ENCODE measurements around the gene RAB40B. TPM values are rescaled to one million over a fixed set of nuclear protein-coding genes. Genes with fewer than 3 reads are reported as not detected.

Gene RAB40B
- total RNA-seq, 1 experiment from 2014 or later = 22.1 TPM

GRCh38 chr17:82716203-82717010 lies 17.9 kb upstream of the RAB40B start, which contains the start of gene FN3KRP:
Gene FN3KRP, plus strand, starts transcription at chr17:82716706. Its CDS starts 50 bp downstream, at chr17:82716756.
- BruUV-seq (replicated peaks) = no TSS peak
- DNase-seq (ENCODE audit: low read depth, low spot score) (peak; percentile 89), ATAC-seq (peak; percentile 90)
- Histone ChIP-seq H3K27ac (ENCODE audit: low read depth, low read length) (peak within 1 kb of the TSS; percentile 63), H3K9ac (ENCODE audit: low read length) (peak within 1 kb of the TSS; percentile 93), H4K20me1 (ENCODE audit: insufficient read depth) (no peaks in the 10 kb centered on the region), H3K9me3 (ENCODE audit: control insufficient read depth in 1 of 2, insufficient read depth in 1 of 2, low read depth in 1 of 2, low read length in 2 of 2) (no peaks in the 10 kb centered on the region; a peak in 1 of 4 replicates), H2AFZ (ENCODE audit: low read depth, low read length, poor library complexity, severe bottlenecking) (peak within 1 kb of the TSS; percentile 90), H3K9me2 (ENCODE audit: insufficient read depth) (no peaks in the 10 kb centered on the region), H3K4me3 (replicated peaks in 1 of 2; ENCODE audit: low read depth in 1 of 2, low read length in 2 of 2) (peak within 1 kb of the TSS; percentile 72 to 100), H3K79me2 (ENCODE audit: insufficient read depth, low read length) (peaks cover 25% of the 10 kb centered on the region), H3K4me1 (ENCODE audit: control insufficient read depth in 1 of 2, insufficient read depth in 2 of 2, low read length in 2 of 2) (peaks cover 7 to 12% of the 10 kb centered on the region in 2 experiments; a peak in 3 of 4 replicates), H3K4me2 (ENCODE audit: low read length) (peak within 1 kb of the TSS; percentile 99), H3K27me3 (ENCODE audit: insufficient read depth, low read length) (no peaks in the 10 kb centered on the region), H3K36me3 (ENCODE audit: control insufficient read depth in 1 of 2, insufficient read depth in 2 of 2, low read length in 2 of 2) (peaks cover 11 to 23% of the 10 kb centered on the region in 2 experiments)
- POLR2A ChIA-PET = interaction anchor here (0.6 to 1.2 kb wide), 10 partner anchors 9 to 1712 kb away, joined by 3 to 7 read pairs (median 4); no protein-coding TSS in a partner anchor
- CTCF ChIA-PET = interaction anchor here (0.7 kb wide), 1 partner anchor 15 kb away, joined by 4 read pairs; no protein-coding TSS in a partner anchor
- intact Hi-C loops (cut with micrococcal nuclease) = loop anchor here (5.0 kb wide), 1 partner anchor 36 kb away; the partner anchor contains the start of gene TBCD
- RAD21 ChIA-PET (ENCODE audit: low non-redundant PET in 1 of 2, low total read pairs in 2 of 2, uncharacterized antibody in 2 of 2, unreplicated experiment in 2 of 2) = interaction anchor here (0.6 to 0.7 kb wide), 3 partner anchors 17 to 855 kb away, joined by 3 to 5 read pairs (median 4); no protein-coding TSS in a partner anchor
- TF ChIP-seq CBX3 (IDR thresholded peaks at IDR 0.05; ENCODE audit: low read depth) (no peak), SRF (IDR thresholded peaks at IDR 0.05; ENCODE audit: low read depth) (no peak), TCF7L2 (IDR thresholded peaks at IDR 0.05; ENCODE audit: borderline replicate concordance, extremely low read depth, insufficient read depth, insufficient read length) (no peak), CTCF (IDR thresholded peaks at IDR 0.05 in 2 of 3, conservative IDR thresholded peaks at IDR 0.05 in 1 of 3; ENCODE audit: borderline replicate concordance in 1 of 3, insufficient read depth in 1 of 3, low read depth in 2 of 3, low read length in 2 of 3) (no peak), EZH2 (IDR thresholded peaks at IDR 0.05) (no peak), RAD21 (IDR thresholded peaks at IDR 0.05; ENCODE audit: low read depth) (no peak), ATF3 (IDR thresholded peaks at IDR 0.05) (no peak), YY1 (IDR thresholded peaks at IDR 0.05; ENCODE audit: extremely low read depth, insufficient replicate concordance, low read depth, low read length) (peak; percentile 85), EZH2phosphoT487 (IDR thresholded peaks at IDR 0.05; ENCODE audit: borderline replicate concordance) (no peak), ELF1 (IDR thresholded peaks at IDR 0.05; ENCODE audit: borderline replicate concordance, low read depth) (no peak), POLR2A (IDR thresholded peaks at IDR 0.05; ENCODE audit: borderline replicate concordance, extremely low read depth, insufficient read depth, insufficient read length) (peak; percentile 34), SIN3A (IDR thresholded peaks at IDR 0.05; ENCODE audit: low read depth) (0 out of 2 replicates have a peak, but pooled peaks have one; percentile 52), SP1 (IDR thresholded peaks at IDR 0.05; ENCODE audit: low read depth) (peak; percentile 61), CEBPB (IDR thresholded peaks at IDR 0.05; ENCODE audit: low read depth) (no peak), JUND (IDR thresholded peaks at IDR 0.05) (no peak), ZNF274 (IDR thresholded peaks at IDR 0.05; ENCODE audit: low read depth, low read length) (no peak), EGR1 (IDR thresholded peaks at IDR 0.05; ENCODE audit: low read depth) (no peak), POLR2AphosphoS5 (IDR thresholded peaks at IDR 0.05; ENCODE audit: low read depth, low read length) (peak; percentile 92), ZFX (IDR thresholded peaks at IDR 0.05) (peak; percentile 89; the same call in 1 of the 2 replicates), FOSL1 (IDR thresholded peaks at IDR 0.05; ENCODE audit: low read depth) (no peak)
- TF ChIP-seq, protein P1, sequence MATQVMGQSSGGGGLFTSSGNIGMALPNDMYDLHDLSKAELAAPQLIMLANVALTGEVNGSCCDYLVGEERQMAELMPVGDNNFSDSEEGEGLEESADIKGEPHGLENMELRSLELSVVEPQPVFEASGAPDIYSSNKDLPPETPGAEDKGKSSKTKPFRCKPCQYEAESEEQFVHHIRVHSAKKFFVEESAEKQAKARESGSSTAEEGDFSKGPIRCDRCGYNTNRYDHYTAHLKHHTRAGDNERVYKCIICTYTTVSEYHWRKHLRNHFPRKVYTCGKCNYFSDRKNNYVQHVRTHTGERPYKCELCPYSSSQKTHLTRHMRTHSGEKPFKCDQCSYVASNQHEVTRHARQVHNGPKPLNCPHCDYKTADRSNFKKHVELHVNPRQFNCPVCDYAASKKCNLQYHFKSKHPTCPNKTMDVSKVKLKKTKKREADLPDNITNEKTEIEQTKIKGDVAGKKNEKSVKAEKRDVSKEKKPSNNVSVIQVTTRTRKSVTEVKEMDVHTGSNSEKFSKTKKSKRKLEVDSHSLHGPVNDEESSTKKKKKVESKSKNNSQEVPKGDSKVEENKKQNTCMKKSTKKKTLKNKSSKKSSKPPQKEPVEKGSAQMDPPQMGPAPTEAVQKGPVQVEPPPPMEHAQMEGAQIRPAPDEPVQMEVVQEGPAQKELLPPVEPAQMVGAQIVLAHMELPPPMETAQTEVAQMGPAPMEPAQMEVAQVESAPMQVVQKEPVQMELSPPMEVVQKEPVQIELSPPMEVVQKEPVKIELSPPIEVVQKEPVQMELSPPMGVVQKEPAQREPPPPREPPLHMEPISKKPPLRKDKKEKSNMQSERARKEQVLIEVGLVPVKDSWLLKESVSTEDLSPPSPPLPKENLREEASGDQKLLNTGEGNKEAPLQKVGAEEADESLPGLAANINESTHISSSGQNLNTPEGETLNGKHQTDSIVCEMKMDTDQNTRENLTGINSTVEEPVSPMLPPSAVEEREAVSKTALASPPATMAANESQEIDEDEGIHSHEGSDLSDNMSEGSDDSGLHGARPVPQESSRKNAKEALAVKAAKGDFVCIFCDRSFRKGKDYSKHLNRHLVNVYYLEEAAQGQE (IDR thresholded peaks at IDR 0.05; ENCODE audit: low read depth) = no peak
- TF ChIP-seq, protein P2, sequence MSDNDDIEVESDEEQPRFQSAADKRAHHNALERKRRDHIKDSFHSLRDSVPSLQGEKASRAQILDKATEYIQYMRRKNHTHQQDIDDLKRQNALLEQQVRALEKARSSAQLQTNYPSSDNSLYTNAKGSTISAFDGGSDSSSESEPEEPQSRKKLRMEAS (IDR thresholded peaks at IDR 0.05) = no peak; the same call in 1 of the 2 replicates
